ENCODE data around the gene GNPTAB.

DNA sequence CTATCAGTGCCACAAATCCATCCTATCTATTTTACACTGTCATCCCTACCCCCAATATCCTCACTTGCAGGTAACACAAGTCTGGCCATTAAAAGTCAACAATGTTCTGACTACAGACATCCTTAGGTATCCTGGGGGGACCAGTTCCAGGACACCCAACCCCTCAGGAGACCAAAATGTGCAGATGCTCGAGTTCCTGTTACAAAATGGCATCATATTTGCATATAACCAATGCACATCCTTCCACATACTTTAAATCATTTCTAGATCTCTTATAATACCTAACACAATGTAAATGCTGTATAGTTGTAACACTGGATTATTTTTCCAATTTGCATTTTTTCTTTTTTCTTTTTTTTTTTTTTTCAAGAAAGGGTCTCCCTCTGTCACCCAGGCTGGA, 98.4 kb downstream of the GNPTAB start:
- TF ChIP-seq YY1 (IDR thresholded peaks at IDR 0.05; ENCODE audit: insufficient read depth, insufficient read length), result no peak
- TF ChIP-seq ZNF274 (IDR thresholded peaks at IDR 0.05; ENCODE audit: low read depth, low read length), result no peak
- no peak for TF ChIP-seq SUZ12 (IDR thresholded peaks at IDR 0.05; ENCODE audit: extremely low read depth, insufficient read depth, insufficient read length)

Measured in NT2/D1 (cell line).